SIG-M5 (cell line): Measurements from ENCODE around the gene TSHZ3.

Experiments used
- DNase-seq: peaks from one replicate; lab custom pipeline; 2025; lab: John Stamatoyannopoulos, UW

TSHZ3 gene

DNA sequence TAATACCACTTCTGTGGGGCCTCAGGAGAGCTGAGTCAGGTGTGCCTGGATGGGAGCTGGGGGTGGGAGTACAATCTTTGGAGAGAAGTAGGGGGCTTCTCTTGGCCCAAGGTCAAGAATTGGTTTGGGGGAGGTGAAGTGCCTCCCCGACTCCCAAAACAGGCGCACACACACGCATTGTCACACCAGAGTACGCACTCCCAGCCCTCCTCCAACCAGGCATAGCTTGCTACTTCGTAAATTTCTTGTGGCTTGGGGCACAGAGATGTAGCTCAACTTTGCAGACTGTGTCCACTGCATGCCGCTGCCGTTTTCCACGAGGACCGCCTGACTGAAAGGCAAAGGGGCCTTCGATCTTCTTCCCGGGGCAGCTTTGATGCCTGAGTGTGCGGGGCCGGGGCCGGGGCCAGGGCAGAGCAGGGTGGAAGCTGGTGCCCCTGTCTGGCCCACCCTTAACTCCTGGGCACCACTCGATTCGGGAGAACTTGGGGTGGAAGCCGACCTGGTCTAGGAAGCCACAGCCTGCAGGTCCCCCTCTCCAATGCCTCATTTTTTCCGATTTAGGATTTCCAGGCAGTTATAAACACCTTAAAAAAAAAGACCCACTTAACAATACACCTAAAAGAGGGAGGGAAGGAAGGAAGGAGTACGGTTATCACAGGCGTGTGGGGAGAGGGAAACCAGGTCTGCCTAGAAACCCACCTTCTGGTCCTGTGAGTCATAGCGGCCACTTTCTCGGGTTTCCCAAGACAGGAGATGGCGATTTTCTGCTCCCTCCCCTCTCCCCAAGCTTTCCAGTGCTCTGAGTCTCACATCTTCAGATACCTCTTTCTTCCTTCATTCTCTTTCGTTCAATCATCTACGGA, 5.8 kb upstream of the TSHZ3 start:
- DNase-seq, result no peak

DNA sequence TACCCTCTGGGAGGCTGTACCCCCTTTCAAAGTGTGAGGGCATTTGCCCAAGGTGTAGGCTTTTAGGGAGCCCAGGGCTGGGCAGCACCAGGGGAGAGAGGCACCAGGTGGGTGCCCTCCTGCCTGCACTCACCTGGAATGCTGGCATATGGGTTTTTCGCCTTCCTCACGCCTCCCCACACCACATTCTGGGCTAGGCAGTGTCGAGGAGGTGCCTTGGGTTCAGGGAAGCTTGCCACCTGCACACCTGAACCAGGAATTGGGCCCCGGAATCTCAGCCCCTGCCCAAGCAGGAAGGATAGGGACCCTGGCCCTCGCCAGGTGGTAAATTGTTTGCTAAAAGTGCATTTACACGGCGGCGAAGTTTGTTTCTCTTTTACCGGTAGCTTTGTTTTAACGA, 5.1 kb upstream of the TSHZ3 start:
- DNase-seq, result no peak

DNA sequence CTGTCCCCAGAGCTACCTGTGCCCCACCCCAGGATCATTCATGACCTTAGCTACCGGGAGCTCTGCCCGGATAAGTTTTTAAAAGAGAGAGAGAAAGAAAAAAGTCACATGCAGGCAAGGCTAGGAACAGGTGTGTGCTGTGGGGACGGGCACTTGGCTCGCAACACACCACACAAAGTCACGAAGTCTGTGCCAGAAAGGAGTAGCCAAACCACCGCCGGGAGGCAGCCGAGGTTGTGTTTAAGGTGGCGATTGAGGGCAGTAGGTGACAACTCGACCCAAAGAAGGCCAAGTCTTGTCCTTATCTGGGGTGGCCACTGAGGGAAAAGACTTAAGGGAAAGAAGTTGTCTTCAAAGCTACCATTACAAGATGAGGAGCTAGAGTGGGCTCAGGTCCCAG, 4.6 kb upstream of the TSHZ3 start:
- no peak for DNase-seq

DNA sequence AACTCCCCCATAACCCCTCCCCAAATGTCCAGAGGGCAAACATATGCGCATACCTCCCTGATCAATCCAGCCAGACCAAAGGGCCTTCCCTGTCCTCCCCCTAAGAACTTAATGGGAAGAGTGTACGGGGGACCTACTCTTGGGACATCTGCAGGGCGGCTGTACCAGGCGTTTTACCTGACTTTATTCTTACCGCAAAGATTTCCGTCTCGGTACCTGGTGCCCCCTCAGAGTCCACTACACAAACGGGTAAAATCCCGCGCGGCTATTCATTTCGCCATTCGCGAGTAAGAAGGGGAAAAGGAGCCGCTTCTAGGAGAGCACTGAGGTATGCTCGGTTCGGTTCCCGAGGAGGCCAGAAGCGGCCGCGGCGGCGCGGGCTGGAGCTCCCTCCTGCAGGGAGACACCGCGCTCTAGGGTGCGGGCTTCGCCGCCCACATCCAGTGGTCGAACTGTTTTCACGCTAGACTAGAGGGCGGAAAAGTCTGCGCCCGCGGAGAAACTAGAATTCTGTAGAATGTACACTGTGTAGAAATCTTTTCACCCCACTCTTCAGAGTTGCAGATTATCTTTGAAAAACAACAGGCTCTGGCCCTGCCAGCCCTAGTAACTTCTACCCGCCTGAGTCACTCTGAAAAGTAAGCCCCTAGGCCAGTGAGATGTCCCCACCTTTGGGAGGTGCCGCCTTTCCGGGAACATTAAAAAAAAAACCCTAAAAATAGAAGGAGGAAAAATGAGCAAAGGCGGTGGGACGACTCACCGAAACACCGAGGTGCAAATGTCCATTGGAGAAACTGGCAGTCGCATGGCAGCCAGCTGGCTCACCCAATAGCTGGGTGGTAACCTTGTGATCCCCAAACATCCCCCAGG, 3.8 kb upstream of the TSHZ3 start:
- no peak for DNase-seq

DNA sequence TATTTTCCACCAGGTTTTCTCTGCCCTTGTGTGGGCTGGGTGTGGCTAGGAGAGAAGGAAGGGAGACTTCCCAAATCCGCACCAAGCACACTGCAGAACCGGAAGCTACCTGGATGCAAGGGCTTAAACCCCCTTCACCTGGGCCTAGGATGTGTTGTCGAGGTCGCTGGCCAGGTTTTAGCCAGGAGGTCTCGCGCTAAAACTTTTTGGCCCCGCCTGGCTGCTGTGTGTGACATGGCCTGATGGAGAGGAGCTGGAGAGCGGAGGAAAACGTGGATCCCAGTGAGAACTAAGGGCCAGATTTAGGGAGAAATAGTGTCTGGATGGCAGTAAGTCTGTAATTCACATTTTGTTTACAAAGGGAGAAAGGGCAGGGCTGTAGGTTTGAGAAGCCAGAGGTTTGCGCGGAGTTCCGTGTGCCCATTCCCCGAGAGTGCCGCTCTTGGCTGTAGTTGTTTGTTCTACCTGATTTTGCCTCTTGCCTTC, 3.1 kb upstream of the TSHZ3 start:
- no peak for DNase-seq

DNA sequence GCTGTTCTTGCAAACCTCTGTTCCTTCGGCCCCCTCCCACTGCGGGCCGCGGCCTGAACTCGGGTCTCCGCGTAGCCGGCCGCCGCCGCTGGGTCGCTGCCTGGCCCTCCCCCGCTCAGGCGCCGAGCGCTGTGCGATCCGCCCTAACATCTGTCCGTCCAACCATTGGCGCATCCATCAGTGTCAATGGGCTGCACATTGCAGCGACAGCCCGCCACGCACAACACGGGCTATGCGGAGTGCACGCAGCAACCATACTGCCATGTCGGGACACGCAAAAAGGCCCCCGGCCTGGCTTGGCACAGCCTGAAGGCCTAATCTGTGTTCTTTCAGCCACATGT, 2.6 kb upstream of the TSHZ3 start:
- no peak for DNase-seq

DNA sequence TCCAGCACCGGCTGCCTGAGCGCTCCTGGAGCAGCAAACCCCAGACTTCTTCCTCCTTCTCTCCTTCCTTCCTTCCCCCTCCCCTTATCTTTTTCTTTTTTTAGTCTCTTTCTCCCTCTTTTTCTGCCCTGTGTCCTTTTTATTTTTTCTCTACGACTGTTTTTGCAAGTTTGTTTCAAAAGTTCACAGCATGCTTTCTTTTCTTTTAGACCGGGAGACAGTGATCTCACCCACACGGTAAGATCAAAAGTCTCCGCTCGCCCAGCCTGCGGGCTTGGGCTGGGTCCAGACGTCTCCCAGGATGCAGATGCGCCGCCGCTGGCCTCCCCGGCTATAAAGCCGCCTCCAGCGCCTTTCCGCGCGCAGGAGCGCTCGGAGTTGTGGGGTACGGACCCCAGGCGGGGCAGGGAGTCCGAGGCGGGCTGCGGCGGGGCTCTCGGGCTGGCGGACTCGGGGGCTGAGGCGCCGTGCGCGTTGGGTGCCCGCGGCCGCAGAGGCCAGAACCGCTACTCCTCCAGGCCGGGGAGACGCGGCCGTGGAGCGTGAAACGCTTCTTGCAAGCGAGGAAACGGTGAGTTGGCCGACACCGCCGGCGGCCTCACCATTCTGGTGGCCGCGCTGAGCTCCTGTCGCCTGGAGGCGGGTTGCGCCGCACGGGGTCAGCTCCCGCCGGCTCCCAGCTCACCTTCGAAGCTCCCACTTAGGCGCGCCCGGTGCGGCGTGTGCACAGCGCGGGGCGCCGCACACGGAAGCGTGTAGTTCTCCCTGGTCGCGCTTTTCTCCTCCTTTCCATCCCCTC, 2.0 kb upstream of the TSHZ3 start:
- DNase-seq, result no peak

DNA sequence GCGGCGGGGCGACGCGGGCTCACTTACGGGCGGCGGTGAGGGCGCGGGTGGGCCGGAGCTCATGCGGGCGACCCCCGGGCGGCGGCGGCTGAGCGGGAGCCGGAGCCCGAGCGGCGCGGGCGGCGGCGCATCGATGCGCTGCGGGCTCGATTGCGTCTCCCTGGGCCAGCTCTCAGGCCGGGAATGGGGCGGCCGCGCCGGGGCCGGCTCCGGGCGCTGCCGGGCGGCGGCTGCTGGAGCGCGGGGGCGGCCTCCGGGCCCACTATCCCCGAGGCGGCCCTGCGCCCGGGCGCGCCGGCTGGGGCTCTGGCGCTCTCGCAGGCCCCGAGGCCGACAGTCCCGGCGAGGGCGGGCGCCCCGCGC, 1.4 kb upstream of the TSHZ3 start:
- DNase-seq, result no peak

DNA sequence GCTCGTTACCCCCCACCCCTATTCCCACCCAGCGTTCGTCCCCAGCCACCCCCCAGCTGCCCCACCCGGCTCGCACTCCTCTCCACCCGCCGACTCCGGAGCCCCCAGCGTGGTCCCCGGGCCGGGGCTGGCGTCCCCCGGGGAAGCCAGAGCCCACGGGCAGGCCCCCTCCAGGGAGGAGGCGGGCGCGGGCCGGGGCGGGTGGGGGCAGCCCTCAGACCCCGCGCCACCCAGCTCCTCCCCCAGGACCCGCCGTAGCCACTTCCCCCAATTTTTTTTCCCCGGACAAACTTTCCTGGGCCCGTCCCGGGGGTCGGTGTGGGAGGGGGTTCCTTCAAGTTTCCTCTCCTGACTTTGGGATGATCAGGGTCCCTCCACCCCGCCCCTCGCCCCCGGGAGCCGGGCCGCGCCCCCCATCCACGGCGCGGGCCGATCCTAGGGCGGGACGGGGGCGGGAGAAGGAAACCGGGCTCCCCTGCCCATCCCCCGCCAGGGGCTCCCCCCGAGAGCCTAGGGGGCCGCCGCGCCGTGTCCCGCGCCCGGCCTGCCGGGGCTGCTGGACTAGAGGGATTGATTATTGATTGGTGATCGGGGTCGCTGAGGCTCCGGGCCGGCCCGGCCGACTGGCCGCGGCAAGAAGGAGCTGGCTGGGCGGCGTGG, 927 bp upstream of the TSHZ3 start:
- no peak for DNase-seq

DNA sequence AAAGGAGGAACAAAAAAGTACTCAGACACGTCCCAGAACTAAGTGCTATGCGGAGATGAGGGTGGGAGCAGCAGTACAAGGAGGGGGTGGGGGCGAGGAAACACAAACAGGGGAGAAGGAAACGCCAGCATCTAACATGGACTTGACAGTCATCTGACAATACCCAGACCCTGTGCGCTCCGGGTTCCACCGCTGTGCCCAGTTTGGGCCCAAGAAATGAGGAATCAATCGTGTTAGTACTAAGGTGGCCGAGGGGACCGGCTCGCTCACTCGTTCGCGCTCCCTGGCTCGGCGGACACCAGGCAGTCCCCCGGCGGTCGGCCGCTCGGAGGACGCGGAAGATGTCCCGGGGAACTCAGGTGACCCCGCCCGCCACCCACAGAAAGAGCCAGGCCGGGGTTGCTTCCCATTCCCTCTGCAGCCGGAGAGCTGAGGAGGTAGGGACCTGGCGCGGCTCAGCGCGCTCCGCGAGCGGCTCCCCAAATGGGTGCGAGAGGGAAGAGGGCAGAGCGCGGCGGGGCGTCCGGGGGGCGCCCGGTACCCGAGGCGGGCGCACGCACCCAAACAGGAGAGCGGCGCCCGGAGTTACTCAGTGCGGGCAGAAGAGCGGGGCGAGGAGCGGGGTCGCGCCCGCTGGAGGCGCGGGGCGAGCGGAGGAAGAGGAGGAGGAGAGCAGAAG, 616 bp downstream of the TSHZ3 start:
- DNase-seq, result no peak

DNA sequence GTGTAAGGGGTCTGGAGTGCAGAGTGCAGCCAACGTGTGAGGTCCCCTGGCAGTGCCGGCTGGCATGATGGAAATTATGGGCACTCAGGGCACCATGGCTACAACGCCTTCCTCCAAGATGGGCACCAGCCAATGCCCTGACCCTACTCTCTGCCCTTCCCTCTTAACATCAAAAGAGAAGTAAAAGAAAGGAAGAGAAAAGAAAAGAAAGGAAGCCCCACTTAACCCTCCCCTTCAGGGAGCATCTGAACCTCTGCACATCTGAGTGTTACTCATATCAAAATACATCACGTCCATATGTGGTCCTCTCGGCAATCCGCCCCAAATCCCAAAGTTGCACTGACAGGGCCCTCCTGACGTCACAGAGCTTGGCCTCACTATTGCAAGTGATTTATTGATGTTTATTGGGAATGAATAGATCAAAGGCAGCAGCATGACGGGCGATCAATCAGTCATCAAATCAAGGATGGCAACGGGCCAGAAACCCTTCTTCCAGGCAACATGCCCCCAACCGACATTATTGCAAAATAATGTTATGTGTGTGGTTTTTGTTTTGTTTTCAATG, 1.3 kb downstream of the TSHZ3 start:
- DNase-seq, result no peak

DNA sequence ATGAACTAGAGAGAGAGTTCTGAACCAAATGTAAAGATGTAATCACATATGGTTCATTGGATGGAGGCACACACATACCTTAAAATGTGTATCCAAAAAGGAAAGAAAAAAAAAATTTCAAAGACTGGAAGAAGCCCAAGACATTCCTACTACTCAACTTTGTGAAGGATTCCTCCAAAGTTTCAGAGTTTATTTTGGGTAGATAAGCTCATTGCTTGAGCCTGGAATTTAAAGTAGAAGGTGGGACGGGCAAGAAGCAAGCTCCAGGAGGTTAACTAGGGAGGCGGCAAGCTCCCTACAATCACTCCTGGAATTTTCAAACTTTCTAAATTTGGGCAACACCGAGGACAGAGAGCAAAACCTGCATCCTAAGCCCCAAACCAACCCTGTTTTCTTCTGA, 1.9 kb downstream of the TSHZ3 start:
- no peak for DNase-seq

DNA sequence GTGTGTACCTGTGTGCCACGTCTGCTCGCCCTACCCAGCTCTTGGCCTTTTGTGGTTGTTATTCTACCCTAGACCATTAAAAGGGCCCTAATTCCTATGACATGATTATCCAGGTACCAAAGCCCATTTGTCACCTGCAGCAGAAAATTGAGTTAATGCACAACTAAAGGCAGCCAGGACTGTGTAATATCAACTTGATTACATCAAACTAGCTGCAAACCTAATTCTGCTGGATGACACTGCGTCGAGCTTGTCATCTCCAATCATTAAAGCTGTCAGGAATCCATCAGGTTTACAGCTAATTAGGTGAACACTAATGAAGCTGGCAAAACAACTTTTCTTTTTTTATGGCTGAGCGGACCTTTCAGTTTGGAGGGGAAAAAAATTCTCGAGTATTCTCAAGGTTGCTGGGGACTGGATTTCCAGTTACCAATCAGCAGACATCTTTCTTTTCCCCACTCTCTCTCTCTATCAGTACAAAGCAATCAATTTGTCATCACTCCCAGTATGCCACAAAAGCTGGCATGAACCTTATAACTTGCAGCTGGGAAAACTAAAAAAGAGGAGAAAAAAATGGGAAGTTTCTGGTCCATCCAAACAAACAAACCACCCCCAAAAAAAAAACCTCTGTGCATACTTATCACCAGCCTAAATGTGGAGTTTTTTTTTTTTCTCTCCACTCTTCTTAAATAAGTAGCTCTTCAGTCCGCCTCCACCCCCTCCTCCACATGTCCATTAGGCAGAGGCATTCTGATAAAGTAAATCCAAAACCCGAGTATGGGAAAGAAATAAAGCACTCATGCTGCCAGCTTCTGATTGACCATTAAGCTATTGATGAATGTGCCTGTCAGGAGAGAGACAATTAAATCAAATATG, 2.8 kb downstream of the TSHZ3 start:
- DNase-seq, result no peak

DNA sequence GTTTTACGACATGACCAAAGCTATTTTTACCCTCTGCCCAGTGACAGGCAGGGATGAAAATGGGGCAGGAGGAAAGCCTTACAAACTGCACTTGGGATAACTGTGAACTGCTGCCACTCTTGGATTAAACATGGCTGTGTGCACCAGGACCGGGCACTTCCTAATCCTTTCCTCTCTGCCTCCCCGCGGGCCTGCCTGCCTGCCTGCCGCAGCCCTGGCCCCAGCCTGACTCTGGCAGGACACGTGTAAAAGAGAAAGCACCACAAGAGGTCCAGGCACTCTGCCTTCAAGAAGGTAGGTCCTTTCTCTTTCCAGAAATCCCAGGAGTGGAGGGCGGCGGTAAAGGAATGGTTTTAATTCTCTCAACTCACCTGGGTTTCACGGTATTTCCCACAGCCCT, 4.8 kb downstream of the TSHZ3 start:
- DNase-seq, result no peak

DNA sequence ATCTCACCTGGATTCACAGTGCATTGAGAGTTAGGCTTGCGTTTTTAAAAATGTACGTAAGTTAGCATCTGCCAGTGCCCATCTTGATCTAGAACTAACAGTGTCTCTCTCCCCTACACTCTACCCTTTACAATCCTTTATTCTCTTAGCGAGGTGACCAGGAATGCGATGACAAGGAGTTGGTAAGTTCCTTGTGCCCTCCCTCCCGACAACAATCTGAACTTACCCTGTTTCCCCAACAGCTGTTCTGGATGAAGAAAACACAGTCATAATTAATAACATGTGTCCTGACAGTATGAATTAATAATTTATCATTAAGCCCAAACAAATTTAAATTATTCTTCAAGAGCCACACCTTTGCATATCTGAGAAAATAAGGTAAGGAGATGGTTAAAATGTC, 6.3 kb downstream of the TSHZ3 start:
- DNase-seq, result no peak

DNA sequence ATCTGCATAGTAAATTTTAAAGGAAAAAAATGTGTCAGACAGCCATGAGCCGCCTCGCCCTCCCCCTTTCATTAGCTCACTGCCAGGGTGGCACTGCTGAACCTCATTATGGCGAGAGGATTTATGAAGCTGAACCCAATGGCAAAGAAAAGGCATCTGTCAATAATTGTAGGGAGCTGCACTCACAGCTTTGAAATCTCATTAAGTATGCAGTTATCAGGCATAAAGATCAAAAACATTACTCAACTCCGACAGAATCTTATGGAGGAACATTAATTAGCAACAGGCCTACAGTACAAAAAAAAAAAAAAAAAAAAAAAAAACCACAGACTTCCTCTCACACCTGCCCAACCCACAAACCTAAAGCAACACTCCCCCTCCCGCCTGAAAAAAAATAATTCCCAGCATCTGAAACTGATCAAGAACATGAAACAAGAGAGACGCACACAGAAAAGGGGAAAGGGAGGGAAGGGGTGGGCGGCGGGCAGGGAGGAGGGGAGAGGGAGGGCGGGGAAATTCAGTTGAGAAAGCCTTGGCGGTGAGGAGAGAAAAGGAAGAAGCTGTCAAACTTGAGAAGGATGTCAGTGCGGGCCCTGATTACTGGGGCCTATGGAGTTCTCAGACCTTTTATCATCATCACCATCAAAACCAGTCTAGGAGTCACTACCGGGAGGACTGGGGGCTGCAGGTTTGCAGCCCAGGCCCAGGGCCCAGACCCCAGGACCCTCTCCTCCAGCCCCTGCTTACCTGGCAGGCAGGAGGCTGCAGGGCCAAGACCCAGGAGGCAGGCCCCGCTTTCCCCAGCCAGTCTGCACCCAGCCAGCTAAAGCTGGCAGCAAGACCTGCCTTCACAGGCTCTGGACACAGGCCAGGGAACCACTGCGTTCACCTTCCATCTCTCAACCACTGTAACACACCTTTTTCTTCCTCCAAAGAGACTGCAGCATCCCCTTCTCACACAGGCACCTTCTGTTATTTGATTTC, 8.9 kb downstream of the TSHZ3 start:
- no peak for DNase-seq

DNA sequence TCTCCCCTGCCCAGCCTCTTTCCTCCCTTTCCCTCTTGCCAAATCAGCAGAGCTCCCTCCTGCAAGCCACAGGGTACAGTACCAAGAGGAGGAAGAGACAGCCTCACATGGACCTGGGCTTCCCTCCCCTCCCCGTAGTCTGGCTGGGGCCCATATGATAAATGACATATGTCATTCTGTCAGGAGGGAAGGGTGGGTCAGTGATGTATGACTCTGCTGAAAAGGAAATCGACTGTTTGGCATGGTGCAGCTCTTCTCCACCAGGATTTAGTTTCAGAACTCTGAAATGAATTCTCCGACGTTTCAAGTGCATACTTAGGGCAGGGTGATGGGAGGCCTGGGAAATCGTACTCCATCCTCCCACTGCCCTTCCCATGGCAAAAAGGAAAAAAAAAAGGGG, 9.8 kb downstream of the TSHZ3 start:
- no peak for DNase-seq

DNA sequence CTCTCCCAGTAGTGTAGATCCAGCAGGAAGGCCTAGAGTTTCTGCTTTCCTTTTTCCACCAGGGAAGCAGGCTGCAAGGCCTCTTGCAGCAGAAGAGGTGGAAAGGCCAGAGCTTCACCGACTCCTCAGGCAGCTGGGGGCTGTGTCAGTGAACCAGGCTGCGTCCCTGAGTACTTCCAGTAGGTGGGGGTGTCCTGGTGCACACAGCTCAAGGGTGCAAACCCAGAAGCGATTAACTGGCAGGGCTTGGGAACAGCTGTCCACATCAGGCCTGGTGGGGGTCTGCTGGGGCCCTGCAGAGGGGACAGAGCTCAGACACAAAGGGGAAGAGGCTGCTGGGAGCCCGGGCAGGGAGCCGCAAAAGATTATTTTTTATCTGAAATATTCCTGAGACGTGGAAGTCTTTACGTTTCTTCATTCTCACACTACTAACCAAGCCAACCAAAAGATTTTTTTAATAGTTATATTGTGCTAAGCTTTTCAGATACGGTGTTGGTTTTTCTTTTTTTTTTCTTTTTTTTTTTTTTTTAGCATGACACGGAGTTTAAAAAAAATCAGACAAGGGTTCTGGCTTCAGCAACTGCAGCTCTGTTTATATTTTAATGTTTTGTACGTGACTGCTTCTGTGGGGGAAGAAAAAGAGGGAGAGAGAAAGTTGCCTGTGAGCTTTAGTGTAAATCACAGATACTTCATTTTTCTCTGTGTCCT, 11.0 kb downstream of the TSHZ3 start:
- no peak for DNase-seq
